Measurements from ENCODE around the gene ACTL6B. TPM values are rescaled to one million over a fixed set of nuclear protein-coding genes. Genes with fewer than 3 reads are reported as not detected.

The ACTL6B gene
- total RNA-seq, 1 experiment from 2014 or later: not detected

GRCh38 chr7:100686822-100687211 is 30.6 kb upstream of the ACTL6B start:
- no TSS peak for BruUV-seq (replicated peaks)
- Histone ChIP-seq H3K27me3 (replicated peaks; ENCODE audit: control insufficient read depth, insufficient read depth, low read length) (no peaks in the 10 kb centered on the region), H3K4me3 (ENCODE audit: low read depth, low read length) (no peak overlapping the region), H3K4me1 (peaks cover 1% of the 10 kb centered on the region), H3K9me3 (no peaks in the 10 kb centered on the region), H3K36me3 (ENCODE audit: control insufficient read depth, insufficient read depth, low read length) (peaks cover 5% of the 10 kb centered on the region)
- intact Hi-C loops (cut with micrococcal nuclease; ENCODE audit: unreplicated experiment): no loop called here
- no peak for DNase-seq
- peaks cover 67% of the 10 kb centered on the region for H3K36me3 Mint-ChIP-seq (ENCODE audit: insufficient read depth, unreplicated experiment)
- no peak overlapping the region for H3K4me3 Mint-ChIP-seq (ENCODE audit: unreplicated experiment)
- no peak overlapping the region for H3K27ac Mint-ChIP-seq (ENCODE audit: unreplicated experiment)
- POLR2A ChIA-PET: no interaction called here
- H3K9me3 Mint-ChIP-seq (ENCODE audit: unreplicated experiment): no peaks in the 10 kb centered on the region
- H3K4me1 Mint-ChIP-seq (ENCODE audit: low read depth, unreplicated experiment): peaks cover 3% of the 10 kb centered on the region
- no peak for TF ChIP-seq CTCF (IDR thresholded peaks at IDR 0.05; ENCODE audit: insufficient read depth in 1 of 2, low read depth in 1 of 2, low read length in 1 of 2, severe bottlenecking in 1 of 2, unreplicated experiment in 1 of 2)
- no peaks in the 10 kb centered on the region for H3K27me3 Mint-ChIP-seq (ENCODE audit: insufficient read depth, unreplicated experiment)
- CTCF ChIA-PET: no interaction called here

- CTCF ChIA-PET: no interaction called here
- POLR2A ChIA-PET: no interaction called here
- BruUV-seq (replicated peaks): no TSS peak
- no peak for DNase-seq
- no peaks in the 10 kb centered on the region for H3K9me3 Mint-ChIP-seq (ENCODE audit: unreplicated experiment)
- no peaks in the 10 kb centered on the region for H3K27me3 Mint-ChIP-seq (ENCODE audit: insufficient read depth, unreplicated experiment)
- Histone ChIP-seq H3K27me3 (replicated peaks; ENCODE audit: control insufficient read depth, insufficient read depth, low read length) (no peaks in the 10 kb centered on the region), H3K4me3 (ENCODE audit: low read depth, low read length) (no peak overlapping the region), H3K4me1 (no peaks in the 10 kb centered on the region), H3K36me3 (ENCODE audit: control insufficient read depth, insufficient read depth, low read length) (peaks cover 5% of the 10 kb centered on the region), H3K9me3 (no peaks in the 10 kb centered on the region)
- no peak for TF ChIP-seq CTCF (IDR thresholded peaks at IDR 0.05; ENCODE audit: insufficient read depth in 1 of 2, low read depth in 1 of 2, low read length in 1 of 2, severe bottlenecking in 1 of 2, unreplicated experiment in 1 of 2)
- no peaks in the 10 kb centered on the region for H3K4me1 Mint-ChIP-seq (ENCODE audit: low read depth, unreplicated experiment)
- no peak overlapping the region for H3K27ac Mint-ChIP-seq (ENCODE audit: unreplicated experiment)
- intact Hi-C loops (cut with micrococcal nuclease; ENCODE audit: unreplicated experiment): no loop called here
- no peak overlapping the region for H3K4me3 Mint-ChIP-seq (ENCODE audit: unreplicated experiment)
- H3K36me3 Mint-ChIP-seq (ENCODE audit: insufficient read depth, unreplicated experiment): peaks cover 67% of the 10 kb centered on the region
Observed at GRCh38 chr7:100686201-100686821, 30.1 kb upstream of the ACTL6B start.

GRCh38 chr7:100685631-100686145 is 29.4 kb upstream of the ACTL6B start:
- no peak for TF ChIP-seq CTCF (IDR thresholded peaks at IDR 0.05; ENCODE audit: insufficient read depth in 1 of 2, low read depth in 1 of 2, low read length in 1 of 2, severe bottlenecking in 1 of 2, unreplicated experiment in 1 of 2)
- intact Hi-C loops (cut with micrococcal nuclease; ENCODE audit: unreplicated experiment): no loop called here
- DNase-seq: no peak
- no peaks in the 10 kb centered on the region for H3K4me1 Mint-ChIP-seq (ENCODE audit: low read depth, unreplicated experiment)
- peaks cover 70% of the 10 kb centered on the region for H3K36me3 Mint-ChIP-seq (ENCODE audit: insufficient read depth, unreplicated experiment)
- Histone ChIP-seq H3K9me3 (no peaks in the 10 kb centered on the region), H3K27me3 (replicated peaks; ENCODE audit: control insufficient read depth, insufficient read depth, low read length) (no peaks in the 10 kb centered on the region), H3K36me3 (ENCODE audit: control insufficient read depth, insufficient read depth, low read length) (peaks cover 5% of the 10 kb centered on the region), H3K4me1 (no peaks in the 10 kb centered on the region), H3K4me3 (ENCODE audit: low read depth, low read length) (no peak overlapping the region)
- POLR2A ChIA-PET: interaction anchor here (0.6 kb wide), 1 partner anchor 53 kb away, joined by 3 read pairs; no protein-coding TSS in a partner anchor
- H3K27me3 Mint-ChIP-seq (ENCODE audit: insufficient read depth, unreplicated experiment): no peaks in the 10 kb centered on the region
- no peaks in the 10 kb centered on the region for H3K9me3 Mint-ChIP-seq (ENCODE audit: unreplicated experiment)
- CTCF ChIA-PET: no interaction called here
- no peak overlapping the region for H3K27ac Mint-ChIP-seq (ENCODE audit: unreplicated experiment)
- no peak overlapping the region for H3K4me3 Mint-ChIP-seq (ENCODE audit: unreplicated experiment)
- no TSS peak for BruUV-seq (replicated peaks)

All from Caco-2 (cell line).